Neural crest cell (in vitro differentiated cells): ENCODE data around the gene LARGE1. TPM values are rescaled to one million over a fixed set of nuclear protein-coding genes. Genes with fewer than 3 reads are reported as not detected.

Experiments used
- DNase-seq: peaks from one replicate; pipeline ENCODE4 v3.0.0; 2021; ENCODE audit warnings: low read depth, mixed read lengths, low spot score
- H3K27ac Mint-ChIP-seq: one replicate; pipeline ENCODE4 v1.8.0; 2021; ENCODE audit warnings: mild to moderate bottlenecking, mixed read lengths; ENCODE audit not compliant: unreplicated experiment
- H3K27me3 Mint-ChIP-seq: 2 replicates; pipeline ENCODE4 v1.8.0; 2021; ENCODE audit warnings: low read depth, mild to moderate bottlenecking, mixed read lengths
- H3K36me3 Mint-ChIP-seq: 2 replicates; pipeline ENCODE4 v1.8.0; 2021; ENCODE audit warnings: low read depth, mild to moderate bottlenecking, mixed read lengths
- H3K4me1 Mint-ChIP-seq: 2 replicates; pipeline ENCODE4 v1.8.0; 2021; ENCODE audit warnings: mixed read lengths
- H3K4me3 Mint-ChIP-seq: one replicate; pipeline ENCODE4 v1.8.0; 2021; ENCODE audit warnings: mild to moderate bottlenecking, mixed read lengths
- H3K9me3 Mint-ChIP-seq: 2 replicates; pipeline ENCODE4 v1.8.0; 2021; ENCODE audit warnings: mixed read lengths
- total RNA-seq: library from RNA; stranded (reverse); gene quantifications from 2 replicates; pipeline ENCODE4 v1.2.1, GENCODE V29; 2021
- TF ChIP-seq, protein P1 (sequence below): fragments of 200-600 bp; sonication (generic); conservative IDR thresholded peaks from 2 replicates; pipeline ENCODE4 v1.5.0; 2021; ENCODE audit warnings: antibody characterized with exemption, mild to moderate bottlenecking

LARGE1 gene
- total RNA-seq, 1 donor from 2014 or later = 33.0 TPM

DNA sequence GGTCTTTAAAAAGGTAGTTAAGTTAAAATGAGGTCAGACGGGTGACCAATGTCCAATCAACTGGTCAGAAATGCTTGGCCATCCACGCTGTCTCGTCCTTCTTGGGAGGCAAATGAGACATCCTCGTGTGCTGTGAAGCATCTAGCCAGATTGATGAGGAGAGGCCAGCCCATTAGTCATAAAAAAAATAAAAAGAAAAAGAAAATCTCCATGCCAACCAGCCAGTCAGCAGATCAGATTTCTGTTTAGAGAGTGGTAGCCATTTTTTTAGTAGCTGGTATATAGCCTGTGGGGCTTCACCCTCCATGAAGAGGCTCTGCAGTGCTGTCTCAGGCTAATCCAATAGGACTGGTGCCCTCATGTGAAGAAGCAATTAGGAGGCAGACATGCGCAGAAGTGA, 519.0 kb downstream of the LARGE1 start:
- no peaks in the 10 kb centered on the region for H3K27me3 Mint-ChIP-seq
- H3K36me3 Mint-ChIP-seq = peaks cover 8% of the 10 kb centered on the region
- no peak overlapping the region for H3K27ac Mint-ChIP-seq
- H3K4me3 Mint-ChIP-seq = no peak overlapping the region
- no peaks in the 10 kb centered on the region for H3K4me1 Mint-ChIP-seq
- no peak for DNase-seq
- TF ChIP-seq, protein P1, sequence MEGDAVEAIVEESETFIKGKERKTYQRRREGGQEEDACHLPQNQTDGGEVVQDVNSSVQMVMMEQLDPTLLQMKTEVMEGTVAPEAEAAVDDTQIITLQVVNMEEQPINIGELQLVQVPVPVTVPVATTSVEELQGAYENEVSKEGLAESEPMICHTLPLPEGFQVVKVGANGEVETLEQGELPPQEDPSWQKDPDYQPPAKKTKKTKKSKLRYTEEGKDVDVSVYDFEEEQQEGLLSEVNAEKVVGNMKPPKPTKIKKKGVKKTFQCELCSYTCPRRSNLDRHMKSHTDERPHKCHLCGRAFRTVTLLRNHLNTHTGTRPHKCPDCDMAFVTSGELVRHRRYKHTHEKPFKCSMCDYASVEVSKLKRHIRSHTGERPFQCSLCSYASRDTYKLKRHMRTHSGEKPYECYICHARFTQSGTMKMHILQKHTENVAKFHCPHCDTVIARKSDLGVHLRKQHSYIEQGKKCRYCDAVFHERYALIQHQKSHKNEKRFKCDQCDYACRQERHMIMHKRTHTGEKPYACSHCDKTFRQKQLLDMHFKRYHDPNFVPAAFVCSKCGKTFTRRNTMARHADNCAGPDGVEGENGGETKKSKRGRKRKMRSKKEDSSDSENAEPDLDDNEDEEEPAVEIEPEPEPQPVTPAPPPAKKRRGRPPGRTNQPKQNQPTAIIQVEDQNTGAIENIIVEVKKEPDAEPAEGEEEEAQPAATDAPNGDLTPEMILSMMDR = no peak
- peaks cover 2% of the 10 kb centered on the region for H3K9me3 Mint-ChIP-seq

DNA sequence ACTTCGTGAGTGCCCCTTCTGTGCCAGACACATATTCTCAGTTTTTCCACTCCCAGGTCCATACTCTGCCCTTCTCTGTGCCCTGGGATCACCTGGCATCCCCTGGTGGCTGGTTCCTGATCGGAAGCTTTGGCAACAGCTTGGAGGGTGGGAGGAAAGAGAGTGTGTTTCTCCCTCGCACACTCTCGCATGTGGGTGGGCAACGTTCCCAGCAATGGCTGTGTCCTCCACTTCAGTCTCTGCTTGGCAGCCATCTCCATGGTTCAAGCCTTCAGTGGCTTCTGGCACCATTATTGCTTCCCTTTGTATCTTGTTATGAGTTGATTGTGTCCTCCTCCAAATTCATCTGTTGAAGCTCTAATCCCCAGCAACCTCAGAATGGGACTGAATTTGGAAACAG, 519.4 kb downstream of the LARGE1 start:
- H3K36me3 Mint-ChIP-seq = peaks cover 6% of the 10 kb centered on the region
- TF ChIP-seq, protein P1 = no peak
- no peak for DNase-seq
- peaks cover 2% of the 10 kb centered on the region for H3K9me3 Mint-ChIP-seq
- no peak overlapping the region for H3K27ac Mint-ChIP-seq
- H3K4me3 Mint-ChIP-seq = no peak overlapping the region
- no peaks in the 10 kb centered on the region for H3K27me3 Mint-ChIP-seq
- H3K4me1 Mint-ChIP-seq = no peaks in the 10 kb centered on the region

DNA sequence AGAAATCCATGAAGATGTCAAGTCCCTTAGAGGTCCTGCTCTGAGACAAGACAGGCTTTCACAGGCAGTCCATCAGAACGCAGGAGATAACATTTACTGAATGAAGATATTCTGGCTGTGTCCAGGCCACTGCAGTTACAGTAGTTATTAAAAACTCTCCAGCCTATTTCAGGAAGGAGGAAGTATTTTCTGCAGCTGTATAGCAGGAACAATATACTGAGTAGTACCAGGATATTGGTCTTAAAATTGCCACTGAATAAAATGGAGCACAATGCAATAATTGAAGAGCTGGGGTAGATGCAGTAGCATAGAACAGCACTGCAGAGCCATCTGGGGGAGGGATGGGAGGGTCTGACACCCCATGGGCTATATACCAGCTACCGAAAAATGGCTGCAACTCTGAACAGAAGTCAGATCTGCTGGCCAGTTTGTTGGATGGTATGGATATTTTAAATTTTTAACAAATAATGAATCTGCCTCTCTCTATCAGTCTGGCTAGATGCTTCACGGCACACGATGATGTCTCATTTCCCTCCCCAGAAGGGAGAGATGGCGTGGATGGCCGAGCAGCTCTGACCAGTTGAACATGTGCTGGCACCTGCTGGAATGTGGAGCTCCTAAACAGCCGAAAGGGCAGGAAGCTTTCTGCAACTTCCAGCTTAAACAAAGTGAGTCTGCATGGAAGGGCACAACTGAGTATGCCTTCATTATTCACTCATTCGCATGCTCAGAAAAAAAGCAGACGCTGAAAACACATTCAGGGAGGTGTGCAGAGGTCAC, 520.0 kb downstream of the LARGE1 start:
- peaks cover 2% of the 10 kb centered on the region for H3K9me3 Mint-ChIP-seq
- H3K27me3 Mint-ChIP-seq = no peaks in the 10 kb centered on the region
- H3K36me3 Mint-ChIP-seq = peaks cover 6% of the 10 kb centered on the region
- H3K4me3 Mint-ChIP-seq = no peak overlapping the region
- H3K4me1 Mint-ChIP-seq = no peaks in the 10 kb centered on the region
- no peak overlapping the region for H3K27ac Mint-ChIP-seq
- DNase-seq = no peak
- TF ChIP-seq, protein P1 = no peak

DNA sequence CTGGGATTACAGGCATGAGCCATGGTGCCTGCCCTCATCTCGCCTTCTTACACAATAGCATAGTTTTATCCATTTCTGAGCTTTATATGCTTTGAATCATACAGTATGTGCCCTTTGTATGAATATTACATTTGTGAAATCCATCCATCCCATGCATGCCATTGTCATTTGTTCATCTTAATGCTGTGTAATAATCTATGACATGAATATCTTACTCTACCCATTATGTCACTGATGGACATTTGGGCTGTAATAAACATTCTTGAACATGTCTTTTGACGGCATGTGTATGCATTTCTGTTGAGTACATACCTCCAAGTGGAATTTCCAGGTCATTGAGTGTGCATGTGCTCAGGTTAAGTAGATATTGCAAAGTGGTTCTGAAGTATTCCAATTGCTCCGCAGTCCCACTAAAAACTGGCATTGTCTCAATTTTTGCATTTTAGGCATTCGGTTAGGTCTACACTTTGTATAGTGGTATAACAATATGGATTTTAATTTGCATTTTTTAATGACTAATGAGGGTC, 522.8 kb downstream of the LARGE1 start:
- H3K4me3 Mint-ChIP-seq = no peak overlapping the region
- H3K36me3 Mint-ChIP-seq = peaks cover 6% of the 10 kb centered on the region
- TF ChIP-seq, protein P1 = no peak
- no peak for DNase-seq
- H3K27me3 Mint-ChIP-seq = no peaks in the 10 kb centered on the region
- peaks cover 2% of the 10 kb centered on the region for H3K9me3 Mint-ChIP-seq
- H3K4me1 Mint-ChIP-seq = no peaks in the 10 kb centered on the region
- no peak overlapping the region for H3K27ac Mint-ChIP-seq

DNA sequence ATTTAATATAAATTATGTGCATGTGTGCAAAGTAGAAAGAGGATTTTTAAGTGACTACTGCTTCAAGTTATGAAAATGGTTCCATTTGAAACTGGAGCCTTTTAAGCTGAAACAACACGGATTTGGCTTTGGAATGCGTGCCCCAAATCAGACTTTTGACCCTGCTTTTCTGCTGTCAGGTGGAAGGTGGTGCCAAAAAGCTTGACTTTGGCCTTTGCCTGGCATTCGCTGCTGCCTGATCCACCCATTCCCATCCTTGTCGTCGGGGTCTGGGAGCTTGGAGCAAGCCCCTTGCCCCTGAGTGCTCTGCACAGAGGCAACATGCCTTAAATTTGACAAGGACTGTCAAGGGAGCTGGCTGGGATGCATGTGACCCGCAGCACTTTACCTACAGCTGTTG, 526.8 kb downstream of the LARGE1 start:
- no peaks in the 10 kb centered on the region for H3K4me1 Mint-ChIP-seq
- no peak for DNase-seq
- TF ChIP-seq, protein P1 = no peak
- H3K36me3 Mint-ChIP-seq = peaks cover 3% of the 10 kb centered on the region
- H3K27ac Mint-ChIP-seq = no peak overlapping the region
- no peaks in the 10 kb centered on the region for H3K27me3 Mint-ChIP-seq
- H3K4me3 Mint-ChIP-seq = no peak overlapping the region
- H3K9me3 Mint-ChIP-seq = no peaks in the 10 kb centered on the region
